ENCODE measurements around the gene PTTG1IP2.

Gene PTTG1IP2

GRCh38 chr7:90469554-90469953 lies at the start of gene PTTG1IP2:
TSS of gene PTTG1IP2 (plus strand) at chr7:90469639. CDS start at chr7:90469787, 148 bp downstream.
- no peak for DNase-seq

DNA sequence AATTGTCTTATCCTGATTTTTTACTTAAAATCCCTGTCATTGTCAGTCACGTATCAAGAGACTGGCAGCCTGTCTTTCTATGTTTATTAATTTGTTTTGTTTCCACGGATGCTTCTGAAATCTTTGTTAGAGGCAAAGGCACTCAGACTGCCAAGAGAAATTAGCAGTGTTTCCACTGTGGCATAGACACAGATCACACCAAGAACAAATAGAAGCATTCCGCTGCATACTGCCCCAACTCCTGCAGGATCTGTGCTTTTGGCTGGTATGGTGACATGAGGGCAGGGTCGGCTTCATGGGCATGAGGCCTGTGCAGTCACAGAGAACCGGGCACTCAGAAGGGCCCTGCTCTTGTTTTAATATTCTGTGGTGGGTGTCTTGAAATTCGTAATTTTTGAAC lies 47.8 kb upstream of the PTTG1IP2 start:
- no peak for DNase-seq

GRCh38 chr7:90424720-90425119 lies 44.7 kb upstream of the PTTG1IP2 start:
- no peak for DNase-seq

DNA sequence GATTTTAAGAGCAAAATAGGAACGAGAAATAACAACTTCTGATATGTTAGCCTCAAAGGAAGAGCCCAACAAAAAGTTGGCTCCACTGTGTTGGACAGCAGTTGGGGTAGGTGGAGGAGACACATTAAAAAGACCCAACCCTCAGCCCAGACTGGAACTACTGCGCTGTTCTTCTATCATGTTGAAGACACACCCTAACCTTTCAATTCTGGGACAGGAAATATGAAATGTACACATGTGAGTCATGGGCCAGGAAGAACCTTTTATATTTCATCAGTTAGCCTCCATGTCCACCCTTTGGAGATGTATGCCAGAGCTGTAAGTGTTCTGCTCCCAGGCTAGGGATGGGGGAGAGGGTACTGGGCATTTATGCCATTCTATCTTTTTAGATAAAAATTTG lies 44.1 kb upstream of the PTTG1IP2 start:
- DNase-seq = no peak

DNA sequence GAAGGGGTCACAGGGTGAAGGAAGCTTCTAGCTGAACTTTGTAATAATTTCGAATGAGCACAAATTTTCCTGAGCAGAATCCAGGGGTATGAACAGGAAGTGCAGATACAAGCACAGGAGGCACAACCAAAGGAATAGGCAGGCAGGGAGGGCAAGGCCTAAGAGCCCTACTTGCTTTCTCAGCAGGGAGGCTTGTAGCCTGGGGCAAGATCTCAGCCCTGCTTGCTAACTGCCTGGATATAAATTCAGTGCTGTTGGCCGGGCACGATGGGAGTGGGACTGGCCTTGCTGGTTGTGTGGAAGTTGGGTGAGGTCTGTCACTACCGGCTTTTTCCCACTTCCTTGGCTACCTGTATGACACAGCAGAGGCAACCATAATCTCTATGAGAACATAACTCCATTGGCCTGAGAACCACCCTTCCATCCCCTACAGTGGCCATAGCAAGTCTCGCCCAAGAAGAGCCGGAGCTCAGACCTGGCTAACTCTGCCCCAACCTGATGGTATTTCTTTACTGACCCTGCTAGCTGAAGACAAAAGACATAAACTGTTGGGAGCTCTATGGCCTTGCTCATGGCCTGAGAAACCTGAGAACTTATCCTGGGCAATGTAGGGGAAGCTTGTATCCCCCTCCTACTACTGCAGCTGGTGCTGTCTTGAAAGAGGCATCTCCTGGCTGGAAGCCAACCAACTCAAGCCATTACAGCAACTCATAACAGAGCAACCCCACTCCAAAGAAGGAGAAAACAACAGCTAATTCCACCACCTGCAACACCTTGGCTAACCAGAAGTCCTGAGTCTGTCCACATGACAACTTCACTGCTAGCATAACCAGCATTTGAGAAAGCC lies 38.6 kb upstream of the PTTG1IP2 start:
- DNase-seq = no peak

DNA sequence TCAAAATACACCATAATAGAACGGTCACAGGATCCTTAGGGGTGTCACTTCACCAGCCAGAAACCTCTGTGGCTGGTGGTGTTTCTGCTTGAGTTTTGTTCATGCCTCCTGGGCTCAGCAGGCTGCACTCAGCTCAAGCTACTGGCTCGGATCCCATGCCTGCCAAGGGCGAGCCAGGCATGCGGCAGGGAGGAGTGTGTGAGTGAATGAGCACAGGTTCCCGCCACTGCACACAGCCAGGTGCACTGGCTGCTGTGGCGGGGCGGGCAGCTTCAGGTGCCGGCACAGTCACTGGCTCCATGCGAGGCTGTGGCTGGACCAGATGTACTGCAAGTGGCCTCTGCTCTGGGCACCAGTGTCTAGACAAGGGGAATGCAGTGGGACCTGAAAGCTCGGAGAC lies 36.7 kb upstream of the PTTG1IP2 start:
- DNase-seq = no peak

GRCh38 chr7:90433221-90433620 lies 36.2 kb upstream of the PTTG1IP2 start:
- no peak for DNase-seq

DNA sequence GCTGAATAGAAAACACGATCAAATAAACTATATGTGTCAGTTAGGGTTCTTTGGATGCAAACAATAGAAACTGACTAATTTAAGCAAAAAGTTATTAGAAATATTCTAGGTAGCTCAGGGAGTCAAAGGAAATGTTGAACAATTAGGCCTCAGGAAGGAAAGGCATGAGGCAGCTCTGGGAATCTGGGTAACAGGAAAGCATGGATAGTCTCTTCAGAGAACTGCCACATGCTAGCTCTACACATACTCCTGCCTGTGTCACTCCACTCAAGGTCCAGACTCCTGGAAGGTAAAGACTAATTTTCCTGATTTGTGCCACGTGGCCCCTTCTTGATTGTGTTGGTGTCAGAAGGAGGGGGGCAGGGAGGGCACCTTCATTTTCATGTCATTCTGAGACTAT lies 23.8 kb upstream of the PTTG1IP2 start:
- DNase-seq = no peak

DNA sequence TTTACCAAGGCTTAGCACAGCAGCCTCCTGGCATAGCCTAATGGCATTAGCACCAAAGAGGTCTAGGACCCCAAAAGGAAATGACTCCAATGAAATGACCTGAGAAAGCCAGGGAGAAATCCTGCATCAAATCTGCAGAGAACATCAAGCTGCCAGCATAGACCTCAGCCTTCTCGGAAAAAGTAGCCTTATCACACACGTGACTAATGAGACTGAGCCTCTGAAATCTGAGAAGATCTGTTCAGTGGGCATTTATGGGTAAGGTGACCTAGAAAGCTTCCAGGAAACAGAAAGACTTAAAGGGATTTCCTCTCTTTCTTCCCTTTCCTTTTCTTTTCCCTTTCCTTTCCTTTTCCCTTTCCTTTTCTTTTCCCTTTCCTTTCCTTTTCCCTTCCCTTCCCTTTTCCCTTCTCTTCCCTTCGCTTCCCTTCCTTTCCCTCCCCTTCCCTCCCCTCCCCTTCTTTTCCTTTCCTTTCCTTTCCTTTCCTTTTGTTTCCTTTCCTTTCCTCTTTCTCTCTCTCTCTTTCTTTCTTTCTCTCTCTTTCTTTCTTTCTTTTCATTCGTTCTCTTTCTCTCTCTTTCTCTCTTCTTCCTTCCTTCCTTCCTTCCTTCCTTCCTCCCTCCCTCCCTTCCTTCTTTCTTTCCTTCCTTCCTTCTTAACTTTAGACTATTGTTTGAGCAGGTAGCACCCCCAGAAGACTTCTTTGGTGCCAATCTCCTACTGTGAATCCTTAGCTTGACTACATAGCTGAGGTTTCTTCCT lies 23.1 kb upstream of the PTTG1IP2 start:
- DNase-seq = no peak

- no peak for DNase-seq
These were observed 16.1 kb upstream of the PTTG1IP2 start for GRCh38 chr7:90453259-90453891.

- DNase-seq = no peak
These were observed 15.5 kb upstream of the PTTG1IP2 start for GRCh38 chr7:90453931-90454330.

DNA sequence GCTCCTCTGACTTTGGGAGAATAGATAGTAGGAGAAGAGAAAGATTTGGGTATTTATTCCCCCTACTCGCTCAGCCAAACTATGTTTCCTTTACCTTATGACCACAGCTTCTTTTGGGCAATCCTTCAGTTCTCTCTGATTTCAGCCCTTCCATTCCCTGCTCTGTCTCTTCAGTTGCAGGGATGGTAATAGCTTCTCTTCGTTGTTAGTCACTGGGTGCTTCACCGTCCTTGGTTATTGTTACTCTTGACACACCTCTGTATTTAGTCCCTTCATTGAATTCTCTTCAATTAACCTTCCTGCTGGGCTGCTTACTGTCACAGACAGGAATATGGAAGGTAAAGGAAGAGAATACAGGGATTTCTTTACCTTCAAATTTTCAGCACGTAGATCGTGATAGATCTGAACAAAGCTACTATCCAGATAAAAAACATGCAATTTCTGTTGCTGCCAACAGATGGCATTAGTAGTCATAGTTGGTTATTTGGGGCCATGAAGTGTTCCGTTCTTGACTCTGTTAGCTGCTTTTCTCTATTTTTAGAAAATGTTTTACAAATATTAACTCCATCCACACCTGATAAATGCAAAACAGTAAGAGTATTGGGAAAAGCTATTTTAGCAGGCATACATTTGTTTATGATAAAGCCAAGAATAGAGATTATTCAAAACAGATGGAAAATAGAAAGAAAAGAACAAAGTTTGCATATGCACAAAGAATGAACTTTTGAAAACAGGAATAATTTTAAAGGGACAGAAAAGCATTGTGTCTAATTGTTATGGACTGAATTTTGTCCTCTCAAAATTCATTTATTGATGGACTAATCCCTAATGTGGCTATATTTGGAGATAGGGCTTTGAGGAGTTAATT lies 14.0 kb upstream of the PTTG1IP2 start:
- DNase-seq = peak; percentile 53

DNA sequence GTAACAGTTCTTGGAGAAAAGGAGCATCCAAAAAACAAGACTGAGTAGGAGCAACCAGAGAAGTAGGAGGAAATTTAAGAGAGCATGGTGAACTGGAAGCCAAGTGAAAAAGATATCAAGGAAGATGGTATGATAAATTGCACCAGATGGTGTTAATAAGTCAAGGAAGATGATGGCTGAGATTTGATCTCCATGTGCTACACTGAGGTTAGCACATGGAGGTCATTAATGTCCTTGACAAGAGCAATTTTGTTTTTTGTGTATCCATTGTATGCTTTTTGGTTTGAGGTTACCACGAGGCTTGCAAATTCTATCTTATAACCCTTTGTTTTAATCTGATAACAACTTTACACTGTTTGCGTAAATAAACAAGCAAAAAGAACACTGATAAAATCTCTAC lies 11.3 kb upstream of the PTTG1IP2 start:
- no peak for DNase-seq

GRCh38 chr7:90459888-90460287 lies 9.6 kb upstream of the PTTG1IP2 start:
- no peak for DNase-seq

DNA sequence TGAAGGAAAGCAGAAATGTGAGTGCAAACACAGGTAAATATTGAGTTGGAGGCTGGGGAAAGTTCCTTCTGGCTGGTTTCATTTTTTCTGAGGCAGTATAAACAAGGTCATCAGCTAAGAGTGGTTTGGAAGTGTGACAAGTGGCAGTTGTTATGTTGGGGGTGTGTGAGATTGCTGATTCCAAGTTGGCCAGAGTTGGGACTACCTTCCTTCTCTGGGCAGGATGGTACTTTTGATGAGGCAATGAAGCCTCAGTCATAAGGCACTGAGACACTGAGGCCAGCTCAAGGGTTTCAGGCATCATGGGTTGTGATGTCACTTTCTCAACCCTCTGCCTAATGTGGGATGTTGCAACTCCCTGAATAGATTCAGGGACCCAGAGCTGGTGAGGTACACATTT lies 8.2 kb upstream of the PTTG1IP2 start:
- no peak for DNase-seq

DNA sequence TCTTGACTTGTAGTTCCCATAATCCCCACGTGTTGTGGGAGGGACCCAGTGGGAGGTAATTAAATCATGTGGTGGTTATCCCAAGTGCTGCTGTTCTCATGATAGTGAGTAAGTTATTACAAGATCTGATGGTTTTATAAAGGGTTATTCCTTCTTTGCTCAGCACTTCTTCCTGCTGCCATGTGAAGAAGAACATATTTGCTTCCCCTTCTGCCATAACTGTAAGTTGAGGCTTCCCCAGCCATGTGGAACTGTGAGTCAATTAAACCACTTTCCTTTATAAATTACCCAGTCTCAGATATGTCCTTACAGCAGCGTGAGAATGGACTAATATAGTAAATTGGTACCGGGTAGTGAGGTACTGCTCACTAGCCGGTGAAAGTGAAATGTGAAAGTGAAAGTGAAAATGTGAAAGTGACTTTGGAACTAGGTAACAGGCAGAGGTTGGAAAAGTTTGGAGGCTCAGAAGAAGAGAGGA lies 6.2 kb upstream of the PTTG1IP2 start:
- peak; percentile 20 for DNase-seq

GRCh38 chr7:90465816-90466215 lies 3.6 kb upstream of the PTTG1IP2 start:
- DNase-seq = no peak

DNA sequence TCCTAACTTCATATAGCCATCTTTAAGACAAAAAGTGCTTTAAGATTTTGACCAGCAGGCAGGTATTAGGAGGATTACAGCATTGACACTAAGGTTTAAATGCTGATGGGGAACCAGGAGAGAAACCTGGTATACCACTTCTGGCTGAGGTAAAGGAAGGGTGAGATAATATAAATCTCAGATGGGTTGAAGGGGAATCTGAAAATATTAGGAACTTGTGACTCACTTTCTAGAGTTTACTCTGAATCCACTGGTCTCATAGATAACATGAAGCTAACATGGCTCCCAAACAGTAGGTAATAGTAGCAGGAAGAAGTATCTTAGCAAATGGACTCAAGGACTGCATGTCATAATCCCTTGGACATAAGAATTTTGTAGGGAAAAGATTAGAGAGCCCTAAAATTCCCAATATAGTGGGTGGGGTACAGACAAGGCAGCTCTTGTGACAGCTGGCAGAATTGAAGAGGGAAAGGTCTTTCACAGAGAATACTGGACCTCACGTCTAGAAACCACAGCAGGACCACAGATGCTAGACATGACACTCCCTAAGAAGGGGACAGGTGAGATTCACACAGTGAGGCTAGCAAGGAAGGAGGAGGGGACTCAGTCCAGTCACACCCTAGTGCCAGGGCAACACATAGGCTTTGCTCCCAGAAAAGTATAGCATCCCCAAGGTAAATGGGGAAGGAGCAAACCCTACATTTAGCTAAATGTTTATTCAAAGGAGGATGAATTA lies 3.5 kb downstream of the PTTG1IP2 start:
- DNase-seq = no peak

DNA sequence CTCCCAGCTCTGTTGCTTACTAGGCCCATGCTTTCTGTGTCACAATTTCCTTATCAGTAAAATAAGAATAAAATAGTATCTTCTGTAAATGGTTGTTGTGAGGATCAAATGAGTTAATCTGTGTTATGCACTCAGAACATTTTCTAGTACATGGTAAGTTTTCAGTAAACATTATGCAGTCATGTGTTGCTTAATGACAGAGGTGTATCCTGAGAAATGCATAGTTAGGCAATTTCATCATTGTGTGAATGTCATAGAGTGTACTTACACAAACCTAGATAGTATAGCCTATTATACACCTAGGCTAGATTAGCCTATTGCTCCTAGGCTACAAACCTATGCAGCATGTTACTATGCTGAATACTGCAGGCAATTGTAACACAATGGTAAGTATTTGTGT lies 4.4 kb downstream of the PTTG1IP2 start:
- DNase-seq = no peak

DNA sequence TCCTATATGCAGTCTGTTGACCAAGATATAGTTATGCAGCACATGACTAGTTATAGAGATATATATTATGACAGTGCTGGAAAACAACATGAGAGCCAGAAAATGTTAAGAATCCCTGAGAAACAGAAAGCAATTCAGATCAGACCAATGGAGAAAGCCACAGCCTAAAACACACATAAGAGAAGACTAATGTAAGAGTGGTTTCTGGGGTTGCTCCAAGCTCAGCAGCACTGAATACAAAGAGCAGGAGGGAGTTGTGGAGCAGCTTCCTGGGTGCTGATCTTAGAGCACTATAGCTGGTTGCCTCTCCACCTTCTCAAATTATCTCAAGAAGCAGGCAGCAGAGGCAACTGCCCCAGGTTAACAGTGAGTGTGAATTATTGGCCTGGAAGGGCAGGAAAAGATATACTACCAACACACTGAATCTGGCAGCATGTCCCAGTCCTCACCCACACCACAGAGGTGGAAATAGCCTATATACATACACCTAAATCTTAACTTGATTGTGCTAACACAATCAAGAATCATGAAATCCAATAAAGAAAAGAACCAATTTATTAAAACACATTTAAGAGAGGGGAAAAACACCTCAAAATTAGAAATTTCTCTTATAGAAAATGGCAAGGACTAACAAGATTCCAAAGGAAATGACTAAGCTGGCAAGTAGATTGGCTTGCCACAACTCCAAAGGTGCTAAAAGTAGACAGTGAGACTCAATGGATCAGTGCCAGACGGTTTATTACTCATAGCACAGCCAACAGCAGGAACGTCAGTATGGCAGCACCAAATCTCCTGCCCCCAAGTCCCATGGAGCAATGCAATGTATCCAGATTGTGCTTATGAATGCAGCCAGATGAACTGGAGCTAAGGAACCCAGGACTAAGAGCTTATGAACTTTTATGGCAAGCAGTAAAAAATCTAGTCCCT lies 5.1 kb downstream of the PTTG1IP2 start:
- peak; percentile 89 for DNase-seq

DNA sequence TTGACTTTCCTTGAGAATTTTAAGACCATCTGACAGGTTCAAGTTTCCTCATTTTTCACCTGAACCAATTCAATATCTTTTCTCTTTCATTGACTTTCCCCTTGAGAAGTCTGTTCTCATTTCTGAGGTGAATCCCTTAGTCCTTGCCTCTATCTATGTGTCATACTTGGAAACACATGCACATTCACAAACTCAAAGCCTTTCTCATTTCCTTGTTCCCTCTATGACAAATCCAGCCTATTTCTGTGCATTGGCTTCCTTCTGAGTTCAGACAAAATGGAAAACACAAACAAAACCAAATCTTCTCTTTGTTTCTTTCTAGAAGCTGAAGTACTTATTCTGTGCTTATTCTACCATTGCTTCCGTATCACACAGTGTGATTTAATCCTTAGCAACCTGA lies 13.8 kb downstream of the PTTG1IP2 start:
- no peak for DNase-seq
